ENCODE data around the gene SETX. TPM values are rescaled to one million over a fixed set of nuclear protein-coding genes. Genes with fewer than 3 reads are reported as not detected.

The SETX gene, protein sequence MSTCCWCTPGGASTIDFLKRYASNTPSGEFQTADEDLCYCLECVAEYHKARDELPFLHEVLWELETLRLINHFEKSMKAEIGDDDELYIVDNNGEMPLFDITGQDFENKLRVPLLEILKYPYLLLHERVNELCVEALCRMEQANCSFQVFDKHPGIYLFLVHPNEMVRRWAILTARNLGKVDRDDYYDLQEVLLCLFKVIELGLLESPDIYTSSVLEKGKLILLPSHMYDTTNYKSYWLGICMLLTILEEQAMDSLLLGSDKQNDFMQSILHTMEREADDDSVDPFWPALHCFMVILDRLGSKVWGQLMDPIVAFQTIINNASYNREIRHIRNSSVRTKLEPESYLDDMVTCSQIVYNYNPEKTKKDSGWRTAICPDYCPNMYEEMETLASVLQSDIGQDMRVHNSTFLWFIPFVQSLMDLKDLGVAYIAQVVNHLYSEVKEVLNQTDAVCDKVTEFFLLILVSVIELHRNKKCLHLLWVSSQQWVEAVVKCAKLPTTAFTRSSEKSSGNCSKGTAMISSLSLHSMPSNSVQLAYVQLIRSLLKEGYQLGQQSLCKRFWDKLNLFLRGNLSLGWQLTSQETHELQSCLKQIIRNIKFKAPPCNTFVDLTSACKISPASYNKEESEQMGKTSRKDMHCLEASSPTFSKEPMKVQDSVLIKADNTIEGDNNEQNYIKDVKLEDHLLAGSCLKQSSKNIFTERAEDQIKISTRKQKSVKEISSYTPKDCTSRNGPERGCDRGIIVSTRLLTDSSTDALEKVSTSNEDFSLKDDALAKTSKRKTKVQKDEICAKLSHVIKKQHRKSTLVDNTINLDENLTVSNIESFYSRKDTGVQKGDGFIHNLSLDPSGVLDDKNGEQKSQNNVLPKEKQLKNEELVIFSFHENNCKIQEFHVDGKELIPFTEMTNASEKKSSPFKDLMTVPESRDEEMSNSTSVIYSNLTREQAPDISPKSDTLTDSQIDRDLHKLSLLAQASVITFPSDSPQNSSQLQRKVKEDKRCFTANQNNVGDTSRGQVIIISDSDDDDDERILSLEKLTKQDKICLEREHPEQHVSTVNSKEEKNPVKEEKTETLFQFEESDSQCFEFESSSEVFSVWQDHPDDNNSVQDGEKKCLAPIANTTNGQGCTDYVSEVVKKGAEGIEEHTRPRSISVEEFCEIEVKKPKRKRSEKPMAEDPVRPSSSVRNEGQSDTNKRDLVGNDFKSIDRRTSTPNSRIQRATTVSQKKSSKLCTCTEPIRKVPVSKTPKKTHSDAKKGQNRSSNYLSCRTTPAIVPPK (N-terminal part only)
- total RNA-seq, result 10 to 100 TPM; 25.8 to 36.8 TPM

DNA sequence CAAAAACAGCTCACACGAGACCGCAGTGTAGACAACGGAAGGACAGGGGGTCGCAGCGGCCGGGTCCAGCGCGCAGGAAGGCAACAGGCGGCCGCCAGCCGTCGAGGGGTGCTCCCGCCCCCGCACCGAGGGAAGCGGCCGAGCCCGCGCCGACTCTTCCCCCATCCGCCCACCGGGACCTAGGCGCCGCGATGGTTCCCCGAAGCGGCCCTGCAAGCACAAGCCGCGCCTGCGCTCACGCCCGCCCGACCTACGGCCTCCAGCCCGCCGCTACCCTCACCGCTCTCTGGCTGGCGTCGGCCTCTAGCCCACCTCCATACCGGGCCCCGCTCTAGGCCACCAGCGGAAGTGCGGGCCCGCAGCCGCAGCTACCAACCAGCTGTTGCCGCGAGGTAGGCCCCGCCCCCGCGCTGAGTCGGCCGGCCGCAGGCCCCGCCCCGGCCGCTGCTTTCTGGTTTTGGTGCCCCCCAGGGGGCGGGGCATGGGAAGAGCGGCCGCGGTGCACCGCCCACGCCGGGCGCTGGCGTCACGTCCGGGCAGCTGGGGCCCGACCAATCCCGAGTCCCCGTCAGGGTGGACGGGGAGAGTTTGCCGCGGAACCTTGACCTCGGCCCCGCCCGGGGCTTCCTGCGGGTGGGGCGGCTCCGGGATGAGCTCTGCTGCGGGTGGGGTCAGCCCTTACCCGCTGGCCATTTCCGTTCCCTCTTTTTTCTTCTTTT lies at the start of gene SETX:
Gene SETX, minus strand, starts transcription at position 350 of the 719 bp plus-strand sequence. CDS start 5,558 bp downstream, outside the sequence.
- DNase-seq, result peak; percentile 97
- Histone ChIP-seq H3K9ac (ENCODE audit: low read depth in 2 of 2, low read length in 2 of 2) (peak within 1 kb of the TSS; percentile 91 to 99), H3K36me3 (no peaks in the 10 kb centered on the region), H3K9me3 (no peaks in the 10 kb centered on the region), H3K27me3 (no peaks in the 10 kb centered on the region), H3K4me1 (peaks cover 10% of the 10 kb centered on the region), H3K27ac (peak within 1 kb of the TSS; percentile 98), H3K4me3 (peak within 1 kb of the TSS; percentile 97)
- TF ChIP-seq CTCF (IDR thresholded peaks at IDR 0.05), result no peak
- intact Hi-C loops (cut with DNase I), result no loop called here

- Histone ChIP-seq H3K27ac (no peak overlapping the region), H3K4me1 (peaks cover 3% of the 10 kb centered on the region), H3K27me3 (no peaks in the 10 kb centered on the region), H3K4me3 (no peak overlapping the region), H3K9me3 (no peaks in the 10 kb centered on the region), H3K36me3 (no peaks in the 10 kb centered on the region), H3K9ac (ENCODE audit: low read depth in 2 of 2, low read length in 2 of 2) (no peak overlapping the region)
- no peak for DNase-seq
- intact Hi-C loops (cut with DNase I), result no loop called here
- TF ChIP-seq CTCF (IDR thresholded peaks at IDR 0.05), result no peak
These were observed 49.6 kb upstream of the SETX start for GRCh38 chr9:132404228-132404881.

DNA sequence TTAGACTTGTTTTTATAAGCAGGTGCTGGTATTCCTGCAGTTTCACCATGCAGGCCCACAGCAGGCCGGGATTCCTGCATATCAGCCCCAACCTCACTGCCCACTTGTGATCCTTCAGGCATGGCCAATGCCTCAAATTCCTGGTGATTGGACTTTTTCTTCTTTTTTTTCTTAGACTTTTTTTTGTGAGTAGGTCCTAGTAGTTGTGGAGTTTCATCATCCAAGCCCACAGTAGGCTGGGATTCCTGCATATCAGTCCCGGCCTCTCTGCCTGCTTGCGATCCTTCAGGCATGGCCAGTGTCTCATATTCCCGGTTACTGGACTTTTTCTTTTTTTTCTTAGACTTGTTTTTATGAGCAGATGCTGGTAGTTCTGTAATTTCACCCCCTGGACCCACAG lies 47.0 kb upstream of the SETX start:
- intact Hi-C loops (cut with DNase I), result no loop called here
- H3K9me3 ChIP-seq, result no peaks in the 10 kb centered on the region
- no peak for DNase-seq
- no peaks in the 10 kb centered on the region for H3K36me3 ChIP-seq
- no peak overlapping the region for H3K9ac ChIP-seq (ENCODE audit: low read depth in 2 of 2, low read length in 2 of 2)
- H3K27me3 ChIP-seq, result no peaks in the 10 kb centered on the region
- TF ChIP-seq CTCF (IDR thresholded peaks at IDR 0.05), result no peak
- H3K4me3 ChIP-seq, result no peak overlapping the region
- no peaks in the 10 kb centered on the region for H3K4me1 ChIP-seq
- H3K27ac ChIP-seq, result no peak overlapping the region

DNA sequence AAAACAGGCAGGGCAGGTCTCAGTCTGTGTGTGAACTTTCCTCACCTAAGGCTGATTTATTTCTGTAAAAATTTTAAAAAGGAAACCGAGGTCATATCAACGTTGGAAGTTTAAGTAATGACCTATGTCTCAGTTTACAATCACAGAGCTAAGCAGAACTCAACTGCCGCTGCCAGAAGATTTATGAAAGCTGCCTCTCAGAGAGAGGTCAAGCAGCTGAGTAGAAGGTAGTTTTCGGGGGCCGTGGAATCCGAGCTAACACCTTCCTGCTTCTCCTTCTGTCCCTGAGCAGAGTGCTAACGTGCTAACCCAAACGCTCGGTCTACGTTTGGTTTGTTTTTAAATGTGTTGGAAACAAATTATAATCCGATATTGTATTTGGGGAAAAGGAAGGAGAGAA lies 40.8 kb upstream of the SETX start:
- intact Hi-C loops (cut with DNase I), result no loop called here
- TF ChIP-seq CTCF (IDR thresholded peaks at IDR 0.05), result no peak
- Histone ChIP-seq H3K4me1 (no peaks in the 10 kb centered on the region), H3K27ac (no peak overlapping the region), H3K9me3 (no peaks in the 10 kb centered on the region), H3K27me3 (no peaks in the 10 kb centered on the region), H3K4me3 (no peak overlapping the region), H3K9ac (ENCODE audit: low read depth in 2 of 2, low read length in 2 of 2) (no peak overlapping the region), H3K36me3 (peaks cover 14% of the 10 kb centered on the region)
- no peak for DNase-seq

Measured in colonic mucosa (tissue), 4 donors.